ENCODE results near the gene SMAD3.
"Not testable (repeated sequence)": the region's sequence is repeated elsewhere in the genome, so short reads cannot be mapped to it uniquely, and the experiment has no call there.

SMAD3 gene

GRCh38 chr15:67146234-67146633, 80.8 kb downstream of the SMAD3 start:
- DNase-seq: no peak

DNA sequence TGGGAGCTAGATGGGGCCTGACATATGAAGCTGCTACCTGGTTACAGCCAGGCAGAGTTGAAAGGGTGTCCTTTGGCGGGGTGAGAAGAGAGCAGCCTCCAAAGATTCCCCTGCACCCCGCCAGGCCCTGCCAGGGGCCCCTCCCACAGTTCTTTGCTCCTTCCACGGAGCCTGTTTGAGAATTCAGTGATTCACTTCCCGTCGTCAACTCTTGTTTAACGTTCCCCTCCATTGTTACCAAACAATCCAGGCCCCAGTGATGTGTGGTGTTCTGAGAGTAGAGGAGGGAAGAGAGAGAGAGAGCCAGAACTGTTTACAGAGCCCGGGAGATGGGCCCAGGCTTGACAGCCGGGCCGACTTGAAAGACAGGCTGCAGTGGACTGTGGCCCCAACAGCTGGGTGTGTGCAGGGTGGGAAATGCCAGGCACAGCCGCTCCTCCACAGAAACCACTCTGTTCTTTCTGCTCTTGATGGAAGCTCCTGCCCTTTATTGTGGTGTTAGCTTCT, 81.5 kb downstream of the SMAD3 start:
- peak; percentile 75 for DNase-seq

- DNase-seq: no peak
These were observed 82.1 kb downstream of the SMAD3 start for GRCh38 chr15:67147396-67147949.

- peak; percentile 87 for DNase-seq
These were observed 82.8 kb downstream of the SMAD3 start for GRCh38 chr15:67148196-67148701.

GRCh38 chr15:67149068-67149772, 83.8 kb downstream of the SMAD3 start:
- DNase-seq: no peak

DNA sequence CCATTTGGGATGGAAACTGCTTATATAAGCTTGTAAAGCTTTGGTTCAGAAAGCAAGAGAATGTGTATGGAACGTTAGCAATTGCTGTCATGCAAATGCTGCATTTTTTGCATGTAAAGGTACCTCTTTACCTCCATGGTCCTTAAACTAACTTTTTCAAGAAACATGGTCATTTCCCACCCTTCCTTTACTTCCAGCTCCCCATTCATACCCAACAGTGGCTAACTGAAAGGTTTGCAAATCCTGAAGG, 84.3 kb downstream of the SMAD3 start:
- DNase-seq: no peak

DNA sequence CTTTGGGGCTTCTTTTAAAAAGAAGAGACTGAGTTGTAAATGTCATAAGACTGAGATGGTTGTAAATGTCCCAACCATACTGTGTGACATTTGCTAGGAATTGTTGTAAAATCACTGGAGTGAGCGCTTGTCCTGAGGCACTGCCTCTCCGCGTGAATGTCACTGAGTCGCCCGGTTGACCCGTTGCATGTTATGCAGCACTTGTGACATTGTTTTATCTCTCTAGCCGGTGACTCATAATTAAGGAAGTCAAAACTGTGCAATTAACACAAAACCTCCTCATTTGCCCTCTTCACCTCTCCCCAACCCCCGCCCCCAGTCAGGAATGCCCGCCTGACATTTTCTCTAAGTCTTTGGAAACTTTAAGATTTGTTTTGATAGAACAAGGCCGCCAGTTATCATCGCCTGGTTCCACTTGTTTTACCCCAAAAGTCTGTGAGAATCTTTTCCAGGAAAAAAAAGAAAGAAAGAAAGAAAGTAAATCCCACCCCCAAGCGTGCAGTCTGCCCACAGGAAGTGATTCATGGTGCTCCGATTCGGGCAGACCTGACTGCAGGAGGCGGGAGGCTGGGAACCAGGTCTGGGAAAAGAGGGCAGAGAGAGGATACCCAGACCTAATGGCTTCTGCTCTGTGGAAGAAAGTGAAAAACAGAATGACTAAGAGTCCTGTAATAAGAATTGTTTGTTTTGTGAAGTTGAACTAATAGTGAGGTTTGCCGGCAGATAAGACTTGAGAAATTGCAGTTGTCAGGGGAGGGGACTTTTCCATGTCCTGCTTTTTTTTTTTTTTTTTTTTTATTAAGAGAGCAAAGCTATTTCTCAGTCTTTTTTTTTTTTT, 84.8 kb downstream of the SMAD3 start:
- peak; percentile 93 for DNase-seq

- DNase-seq: no peak
These were observed 87.0 kb downstream of the SMAD3 start for GRCh38 chr15:67152429-67152828.

DNA sequence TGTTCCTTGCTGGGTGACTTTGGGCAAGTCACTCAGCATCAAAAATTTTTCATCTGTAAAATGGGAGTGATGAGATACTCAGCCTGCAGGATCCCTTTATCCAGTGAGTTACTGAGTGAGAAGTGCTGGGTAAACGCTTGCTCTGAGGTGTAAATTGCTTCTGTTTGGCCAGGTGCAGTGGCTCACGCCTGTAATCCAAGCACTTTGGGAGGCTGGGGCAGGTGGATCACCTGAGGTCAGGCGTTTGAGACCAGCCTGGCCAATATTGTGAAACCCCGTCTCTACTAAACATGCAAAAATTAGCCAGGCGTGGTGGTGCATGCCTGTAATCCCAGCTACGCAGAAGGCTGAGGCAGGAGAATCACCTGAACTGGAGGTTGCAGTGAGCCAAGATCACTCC, 87.6 kb downstream of the SMAD3 start:
- not testable (repeated sequence) for DNase-seq

GRCh38 chr15:67154249-67154648, 88.8 kb downstream of the SMAD3 start:
- no peak for DNase-seq

GRCh38 chr15:67156426-67156825, 91.0 kb downstream of the SMAD3 start:
- no peak for DNase-seq

DNA sequence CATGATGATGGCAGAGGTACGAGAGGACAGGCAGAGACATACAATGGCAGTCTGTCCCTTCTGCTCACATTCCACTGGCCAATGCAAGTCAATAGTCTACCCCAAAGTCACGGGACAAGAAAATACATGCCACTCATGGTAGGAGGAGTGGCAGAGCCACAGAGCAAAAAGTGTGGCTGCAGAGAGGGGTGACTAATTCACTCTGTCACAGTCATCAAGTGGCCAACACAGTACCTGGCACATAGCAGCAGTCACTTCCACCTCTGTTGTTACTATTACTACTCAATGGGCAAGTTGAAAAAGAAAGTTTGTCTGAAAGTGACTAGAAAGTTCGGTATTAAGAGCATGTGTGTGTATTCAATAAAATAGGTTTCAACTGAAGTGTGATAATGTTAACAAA, 91.4 kb downstream of the SMAD3 start:
- no peak for DNase-seq

DNA sequence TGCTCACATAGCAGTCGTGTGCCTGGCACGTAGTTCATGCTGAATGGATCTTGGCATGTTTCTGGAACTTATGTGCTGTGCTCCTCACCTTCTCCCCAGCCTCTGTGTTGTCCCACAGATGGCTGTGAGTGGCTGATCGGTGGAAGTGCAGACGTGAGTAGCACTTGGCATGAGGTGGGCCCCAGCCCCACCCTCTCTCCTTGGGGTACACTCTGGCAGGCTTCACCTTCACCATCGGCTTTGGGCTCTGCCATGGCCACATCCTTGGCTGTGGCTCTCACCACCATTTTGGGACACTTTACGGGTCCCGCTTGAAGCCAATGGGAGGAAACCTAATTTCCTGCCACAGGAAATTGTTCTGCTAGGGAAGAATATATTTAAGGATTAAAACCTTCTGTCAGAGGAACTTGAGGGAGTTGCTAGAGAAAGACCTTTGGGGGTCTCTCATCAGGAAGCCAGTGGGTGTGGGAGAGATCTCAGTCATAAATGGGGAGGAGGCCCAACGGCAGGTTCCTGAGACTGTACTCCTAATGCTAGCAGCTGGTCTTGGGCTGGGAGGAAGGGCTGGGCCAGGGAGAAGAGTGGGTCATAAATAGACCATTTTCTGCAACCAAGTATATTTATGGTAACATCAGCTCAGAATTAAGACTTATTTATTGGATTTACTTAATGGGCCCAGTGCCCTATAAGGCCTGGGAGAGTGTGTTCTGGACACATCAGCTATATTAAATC, 92.3 kb downstream of the SMAD3 start:
- DNase-seq: no peak

DNA sequence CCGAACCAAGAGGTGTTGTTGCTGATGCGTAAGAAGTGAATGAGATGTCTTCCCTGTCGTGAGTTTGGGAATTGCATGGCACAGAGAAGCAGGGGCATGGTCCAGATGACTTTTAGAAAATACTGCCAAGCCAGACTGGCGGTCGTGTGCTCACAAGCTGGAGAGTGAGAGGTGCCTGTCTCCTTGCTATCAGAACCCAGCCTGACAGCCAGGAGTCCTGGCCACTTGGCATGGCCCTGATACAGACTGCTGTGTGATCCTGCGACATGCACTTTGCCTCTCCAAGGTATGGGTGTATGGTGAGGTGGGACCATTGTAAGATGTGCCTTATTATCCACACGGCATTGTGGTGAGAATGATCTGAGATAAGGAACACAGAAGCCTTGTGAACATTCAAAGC, 93.0 kb downstream of the SMAD3 start:
- DNase-seq: no peak

DNA sequence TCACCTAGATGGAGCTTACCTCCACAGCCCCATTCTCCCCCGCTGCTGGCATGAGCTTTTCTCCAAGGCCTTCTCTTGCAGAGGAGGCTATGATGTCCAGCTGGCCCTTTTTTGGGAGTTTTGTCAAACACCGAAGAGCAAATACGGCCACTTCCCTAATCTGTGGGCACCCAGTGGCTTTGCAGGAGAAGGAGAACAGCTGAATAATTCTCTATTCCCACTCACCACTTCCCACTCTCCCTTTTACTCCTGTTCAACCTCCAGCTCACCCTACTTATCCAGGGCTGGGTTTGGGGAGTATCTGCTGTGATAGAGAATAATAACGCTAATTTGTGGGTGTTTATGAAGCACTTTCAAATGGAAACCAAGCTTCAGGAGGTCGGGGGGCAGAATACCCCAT, 96.0 kb downstream of the SMAD3 start:
- peak; percentile 55 for DNase-seq

DNA sequence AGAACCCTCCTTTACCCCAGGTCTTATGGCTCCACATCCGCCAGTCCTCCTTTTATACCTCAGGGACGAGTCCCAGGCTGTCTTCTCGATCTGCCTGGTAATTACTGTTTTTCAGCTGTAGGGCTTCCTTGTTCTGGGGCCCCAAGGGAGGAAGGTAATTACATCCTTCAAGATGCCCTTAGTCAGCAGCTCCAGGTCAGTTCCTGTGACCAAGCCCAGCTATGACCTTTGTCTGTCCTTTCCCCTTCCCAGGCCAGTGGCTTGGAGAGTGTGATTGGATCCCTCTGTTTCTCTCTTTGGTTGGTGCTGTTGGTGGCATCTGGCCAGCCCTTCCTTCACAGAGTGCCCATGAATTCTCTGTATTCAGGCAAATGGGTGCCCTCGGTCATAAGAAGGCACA, 96.5 kb downstream of the SMAD3 start:
- no peak for DNase-seq

- no peak for DNase-seq
These were observed 97.8 kb downstream of the SMAD3 start for GRCh38 chr15:67163180-67163579.

- DNase-seq: no peak
These were observed 99.0 kb downstream of the SMAD3 start for GRCh38 chr15:67164401-67164791.

DNA sequence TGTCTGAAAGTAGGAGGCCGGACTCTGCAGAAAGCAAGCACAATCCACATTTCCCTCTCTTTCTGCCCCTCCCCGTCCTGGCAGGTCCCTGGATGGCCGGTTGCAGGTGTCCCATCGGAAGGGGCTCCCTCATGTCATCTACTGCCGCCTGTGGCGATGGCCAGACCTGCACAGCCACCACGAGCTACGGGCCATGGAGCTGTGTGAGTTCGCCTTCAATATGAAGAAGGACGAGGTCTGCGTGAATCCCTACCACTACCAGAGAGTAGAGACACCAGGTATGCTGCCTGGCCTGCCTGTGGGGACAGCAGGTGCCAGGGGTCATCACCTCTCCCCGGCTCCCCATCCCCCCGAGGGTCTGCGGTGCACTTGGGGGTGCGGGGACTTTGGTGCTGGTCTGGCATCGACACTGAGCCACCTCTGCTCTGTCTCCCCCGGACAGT, 99.4 kb downstream of the SMAD3 start:
- no peak for DNase-seq

DNA sequence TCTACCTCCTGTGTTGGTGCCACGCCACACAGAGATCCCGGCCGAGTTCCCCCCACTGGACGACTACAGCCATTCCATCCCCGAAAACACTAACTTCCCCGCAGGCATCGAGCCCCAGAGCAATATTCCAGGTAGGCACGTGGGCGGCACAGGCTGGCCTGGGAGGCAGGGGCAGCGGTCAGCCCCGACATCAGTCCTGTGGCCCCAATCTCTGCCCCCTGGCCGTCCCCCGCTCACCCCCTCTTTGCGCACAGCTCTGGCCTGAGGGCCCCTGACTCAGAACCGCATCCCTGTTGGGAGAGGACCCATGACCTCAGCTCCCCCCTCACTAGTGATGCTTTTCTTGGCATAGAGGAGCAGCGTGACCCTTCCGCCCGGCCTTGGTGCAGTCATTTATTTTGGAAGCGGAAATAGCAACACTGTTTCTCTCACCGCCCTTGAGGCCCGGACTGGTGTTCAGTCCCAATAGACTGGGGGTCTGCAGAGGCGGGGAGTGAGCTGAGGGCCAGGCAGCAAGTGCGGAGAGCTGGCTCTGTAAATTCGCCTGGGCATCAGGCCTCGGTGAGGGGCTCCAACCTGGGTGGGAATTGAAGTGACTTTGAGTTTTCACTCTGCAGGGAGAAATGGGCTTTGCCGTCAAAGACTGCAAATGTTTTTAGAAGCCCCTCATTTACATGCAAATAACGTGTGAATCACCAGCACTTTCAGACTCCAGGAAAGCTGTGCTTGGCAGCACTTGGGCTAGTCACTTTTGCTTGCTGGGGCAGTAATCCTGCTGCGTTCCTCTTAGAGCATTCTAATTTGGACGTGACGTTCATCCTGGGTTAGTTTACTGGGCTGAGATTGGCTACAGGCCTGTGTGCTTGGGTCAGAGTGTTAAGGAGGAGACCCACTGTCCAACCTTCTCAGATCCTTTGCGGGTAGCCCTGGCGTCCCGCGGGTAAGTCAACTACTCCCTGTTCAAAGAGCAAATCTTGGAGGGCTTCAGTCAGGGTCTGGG, 100.2 kb downstream of the SMAD3 start:
- no peak for DNase-seq

DNA sequence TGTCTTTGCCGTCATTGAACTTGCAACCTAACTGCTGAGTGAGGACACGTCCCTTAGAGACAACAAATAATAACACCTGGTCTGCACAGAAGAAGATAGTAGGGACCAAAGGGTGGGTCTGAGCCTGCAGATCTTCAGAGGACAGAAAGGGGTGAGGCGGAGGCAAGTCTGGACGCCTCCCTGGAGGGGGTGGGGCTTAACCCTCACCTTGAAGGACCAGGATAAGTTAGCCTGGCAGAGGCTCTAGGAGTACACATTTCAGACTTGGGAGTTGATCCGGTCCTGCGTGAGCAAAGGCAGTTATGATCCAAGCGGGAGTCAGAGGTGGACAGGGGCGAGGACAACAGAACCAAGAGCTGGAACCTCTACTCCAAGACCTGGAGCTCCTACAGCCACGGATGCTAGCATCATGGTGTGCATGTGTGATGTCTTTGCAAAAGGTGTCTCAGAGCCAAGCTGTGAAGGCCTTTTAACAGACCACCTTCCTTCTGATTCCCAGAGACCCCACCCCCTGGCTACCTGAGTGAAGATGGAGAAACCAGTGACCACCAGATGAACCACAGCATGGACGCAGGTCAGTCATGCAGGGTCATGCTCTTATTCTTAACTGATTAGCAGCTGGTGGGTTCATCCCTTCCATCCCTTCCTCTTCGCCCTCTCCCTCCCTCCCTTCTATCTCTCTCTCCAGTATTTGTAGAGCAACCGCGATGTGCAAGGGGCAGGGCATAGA, 101.0 kb downstream of the SMAD3 start:
- no peak for DNase-seq

Data from inflammatory macrophage treated with lipopolysaccharide for 4 hours (primary cell).